DOHH2 (cell line): ENCODE measurements around the gene ABCG1.

Source experiments
- EZH2phosphoT487 ChIP-seq: fragments of 200-600 bp; sonication (generic); IDR thresholded peaks from 2 replicates; pipeline ENCODE4 v1.6.1; 2017; ENCODE audit warnings: borderline replicate concordance, mild to moderate bottlenecking, antibody characterized with exemption, low read length, moderate library complexity, mixed read lengths
- TF ChIP-seq, protein P1 (sequence below): fragments of 200-600 bp; sonication (generic); IDR thresholded peaks from one replicate; pipeline ENCODE4 v1.5.1; 2014; ENCODE audit warnings: antibody characterized with exemption, mild to moderate bottlenecking, low read depth, low read length; ENCODE audit not compliant: poor library complexity, severe bottlenecking

DNA sequence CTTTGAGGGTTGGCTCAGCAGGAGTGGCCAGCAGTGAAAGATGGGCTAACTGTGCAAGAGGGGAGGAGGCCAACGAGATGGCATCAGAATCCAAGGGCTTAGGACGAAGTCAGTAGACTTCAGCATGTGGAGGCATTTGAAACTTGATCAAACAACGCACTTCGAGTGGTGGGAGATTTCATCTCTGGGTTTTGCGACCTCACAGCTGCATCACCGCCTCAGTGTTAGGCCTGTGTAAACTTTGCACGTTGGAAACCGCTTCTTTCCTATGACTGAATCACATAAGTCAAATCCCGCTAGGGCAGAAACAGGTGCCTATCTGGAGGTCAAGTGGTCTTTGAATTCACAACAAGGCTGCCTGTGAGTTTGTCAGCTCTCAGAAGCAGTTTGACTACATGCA, 78.4 kb downstream of the ABCG1 start:
- TF ChIP-seq, protein P1, sequence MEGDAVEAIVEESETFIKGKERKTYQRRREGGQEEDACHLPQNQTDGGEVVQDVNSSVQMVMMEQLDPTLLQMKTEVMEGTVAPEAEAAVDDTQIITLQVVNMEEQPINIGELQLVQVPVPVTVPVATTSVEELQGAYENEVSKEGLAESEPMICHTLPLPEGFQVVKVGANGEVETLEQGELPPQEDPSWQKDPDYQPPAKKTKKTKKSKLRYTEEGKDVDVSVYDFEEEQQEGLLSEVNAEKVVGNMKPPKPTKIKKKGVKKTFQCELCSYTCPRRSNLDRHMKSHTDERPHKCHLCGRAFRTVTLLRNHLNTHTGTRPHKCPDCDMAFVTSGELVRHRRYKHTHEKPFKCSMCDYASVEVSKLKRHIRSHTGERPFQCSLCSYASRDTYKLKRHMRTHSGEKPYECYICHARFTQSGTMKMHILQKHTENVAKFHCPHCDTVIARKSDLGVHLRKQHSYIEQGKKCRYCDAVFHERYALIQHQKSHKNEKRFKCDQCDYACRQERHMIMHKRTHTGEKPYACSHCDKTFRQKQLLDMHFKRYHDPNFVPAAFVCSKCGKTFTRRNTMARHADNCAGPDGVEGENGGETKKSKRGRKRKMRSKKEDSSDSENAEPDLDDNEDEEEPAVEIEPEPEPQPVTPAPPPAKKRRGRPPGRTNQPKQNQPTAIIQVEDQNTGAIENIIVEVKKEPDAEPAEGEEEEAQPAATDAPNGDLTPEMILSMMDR: no peak
- TF ChIP-seq EZH2phosphoT487: no peak
